K562 (cell line): ENCODE results near the gene ZFYVE26. TPM values are rescaled to one million over a fixed set of nuclear protein-coding genes. Genes with fewer than 3 reads are reported as not detected.

Source experiments
- ATAC-seq: fragments of 200-7000 bp; cut with Tn5 transposase; 3 replicates; pipeline ENCODE4 v1.9.1; 2020; ENCODE audit warnings: moderate library complexity
- BruUV-seq: library from RNA; stranded (reverse); fragments of 400-500 nt; replicated peaks from 2 replicates; lab custom pipeline; 2021; lab: Mats Ljungman, UMichigan
- CTCF ChIA-PET: fragments of 300-600 bp; formaldehyde crosslinking; extraction: SDS; loops from one replicate; lab custom pipeline; 2021; ENCODE audit warnings: low intra/inter-chr PET ratio; lab: Yijun Ruan, JAX
- POLR2A ChIA-PET: fragments of 300-600, 350-650 bp; sonication (Branson Sonifier 250); formaldehyde crosslinking; extraction: SDS; loops from one replicate; lab custom pipeline; 2021; ENCODE audit warnings: antibody characterized with exemption, inconsistent platforms; lab: Yijun Ruan, JAX
- DNase-seq, 4 experiments: peaks; one replicate each; pipeline versions ENCODE4 v3.0.0 to v3.0.0-alpha.2; 2011 to 2018; ENCODE audit warnings: low spot score in 3 of 4, mixed read lengths in 3 of 4; ENCODE audit errors: extremely low read depth in 1 of 4
- FAIRE-seq: peaks from 2 replicates; lab custom pipeline; 2011; peaks lifted over from hg19 to GRCh38; lab: Jason Lieb, UNC
- H2AFZ ChIP-seq: 2 replicates; pipeline ENCODE4 v1.6.0; 2011; ENCODE audit warnings: low read depth, low read length, control low read depth, inconsistent platforms
- H3K27ac ChIP-seq: fragments of 200-600 bp; 3 replicates; pipeline ENCODE4 v1.8.0; 2011; ENCODE audit warnings: low read depth, mild to moderate bottlenecking, control low read depth, inconsistent platforms, low read length, moderate library complexity, mixed read lengths; ENCODE audit errors: extremely low read depth
- H3K27me3 ChIP-seq, 2 experiments: fragments of 300-600 bp in 1 of 2; 2 replicates in 1 of 2; 3 replicates in 1 of 2; pipeline versions ENCODE4 v1.6.0 to v1.8.0; 2011; ENCODE audit warnings: inconsistent platforms in 2 of 2, low read length in 2 of 2, mild to moderate bottlenecking in 1 of 2, mixed read lengths in 1 of 2, moderate library complexity in 1 of 2; ENCODE audit not compliant: control insufficient read depth in 2 of 2, insufficient read depth in 2 of 2
- H3K36me3 ChIP-seq: fragments of 300-600 bp; 3 replicates; pipeline ENCODE4 v1.8.0; 2011; ENCODE audit warnings: mild to moderate bottlenecking, low read length, inconsistent platforms; ENCODE audit not compliant: control insufficient read depth, insufficient read depth
- H3K4me1 ChIP-seq, 2 experiments: fragments of 200-600 bp in 1 of 2; replicated peaks in 1 of 2; 2 replicates in 1 of 2; 3 replicates in 1 of 2; pipeline versions ENCODE4 v1.5.1 to v1.8.0; 2011; ENCODE audit warnings: inconsistent platforms in 2 of 2, low read length in 2 of 2, mild to moderate bottlenecking in 1 of 2, mixed read lengths in 1 of 2, moderate library complexity in 1 of 2; ENCODE audit not compliant: control insufficient read depth in 2 of 2, insufficient read depth in 2 of 2
- H3K4me2 ChIP-seq: 2 replicates; pipeline ENCODE4 v1.6.1; 2011; ENCODE audit warnings: low read length, control low read depth, inconsistent platforms, mixed read lengths; ENCODE audit not compliant: insufficient read depth
- H3K4me3 ChIP-seq: fragments of 200-600 bp; sonication (generic), shearing (Covaris generic); 2 replicates; pipeline ENCODE4 v1.5.1; 2016; ENCODE audit warnings: control low read depth, inconsistent platforms
- H3K79me2 ChIP-seq: fragments of 200-600 bp; 3 replicates; pipeline ENCODE4 v1.8.0; 2011; ENCODE audit warnings: low read length, inconsistent platforms; ENCODE audit not compliant: control insufficient read depth, insufficient read depth
- H3K9ac ChIP-seq, 2 experiments: 2 replicates each; pipeline versions ENCODE4 v1.6.0 to v1.6.1; 2011; ENCODE audit warnings: low read depth in 2 of 2, low read length in 2 of 2, control low read depth in 1 of 2, inconsistent platforms in 1 of 2, mild to moderate bottlenecking in 1 of 2, mixed read lengths in 1 of 2; ENCODE audit not compliant: insufficient read depth in 1 of 2
- H3K9me1 ChIP-seq: one replicate; pipeline ENCODE4 v1.6.0; 2011; ENCODE audit warnings: inconsistent platforms, mild to moderate bottlenecking, low read length, moderate library complexity; ENCODE audit not compliant: control insufficient read depth, insufficient read depth
- H3K9me3 ChIP-seq: replicated peaks from 2 replicates; pipeline ENCODE4 v1.5.1; 2011; ENCODE audit warnings: low read depth, low read length, inconsistent platforms; ENCODE audit not compliant: control insufficient read depth, insufficient read depth
- H4K20me1 ChIP-seq: replicated peaks from 2 replicates; pipeline ENCODE4 v1.6.1; 2011; ENCODE audit warnings: low read length, inconsistent platforms, mixed read lengths; ENCODE audit not compliant: control insufficient read depth, insufficient read depth
- ADNP ChIP-seq: fragments of 200-800 bp; sonication (Bioruptor generic); IDR thresholded peaks from 2 replicates; pipeline ENCODE4 v1.6.1; 2016; ENCODE audit warnings: missing genetic modification characterization, missing compliant biosample characterization
- NFE2 ChIP-seq: IDR thresholded peaks from 2 replicates; pipeline ENCODE4 v1.6.1; 2014; ENCODE audit warnings: antibody characterized with exemption, low read depth
- POLR2AphosphoS2 ChIP-seq: IDR thresholded peaks from 2 replicates; pipeline ENCODE4 v1.6.1; 2012; ENCODE audit warnings: low read length, improper control_type of control experiment
- RB1 ChIP-seq: fragments of 450-650 bp; IDR thresholded peaks from 2 replicates; pipeline ENCODE4 v1.6.1; 2017; ENCODE audit warnings: low read depth, mild to moderate bottlenecking
- SMAD1 ChIP-seq: fragments of 150-350 bp; IDR thresholded peaks from 2 replicates; pipeline ENCODE4 v1.6.1; 2014; ENCODE audit warnings: low read length, low read depth; ENCODE audit not compliant: partially characterized antibody
- TCF15 ChIP-seq: fragments of 250-450 bp; sonication (Bioruptor Pico); IDR thresholded peaks from 2 replicates; pipeline ENCODE4 v1.8.0; 2022; ENCODE audit warnings: moderate library complexity, mild to moderate bottlenecking, inconsistent platforms
- YBX1 ChIP-seq: fragments of 450-650 bp; IDR thresholded peaks from 2 replicates; pipeline ENCODE4 v1.7.1; 2016; ENCODE audit warnings: mild to moderate bottlenecking
- ZNF24 ChIP-seq: fragments of 450-650 bp; IDR thresholded peaks from 2 replicates; pipeline ENCODE4 v1.6.1; 2016
- ZNF408 ChIP-seq: fragments of 250-450 bp; sonication (Bioruptor Pico); IDR thresholded peaks from 2 replicates; pipeline ENCODE4 v1.4.0; 2020; ENCODE audit warnings: low read depth, mild to moderate bottlenecking, moderate library complexity
- ZNF655 ChIP-seq: fragments of 250-450 bp; sonication (Bioruptor Pico); IDR thresholded peaks from 2 replicates; pipeline ENCODE4 v1.5.0; 2021
- WGBS: fragments of 100-300 bp; shearing (Covaris generic); methylation state at CpG from one replicate; pipeline ENCODE4 v1.1.6; 2016; ENCODE audit warnings: low coverage, mixed read lengths; ENCODE audit not compliant: insufficient coverage; ENCODE audit errors: missing lambda C conversion rate; 5-methylcytosine and 5-hydroxymethylcytosine counted together
- in situ Hi-C: fragments of 300-500 bp; cut with MboI; formaldehyde crosslinking; loops from 4 replicates; pipeline ENCODE4 v1.15.0; 2018; ENCODE audit warnings: inconsistent platforms, mixed read lengths
- intact Hi-C: fragments of 100-400 bp; cut with micrococcal nuclease; formaldehyde crosslinking; loops from 2 replicates; pipeline ENCODE4 v1.14.2; 2022
- polyA plus RNA-seq, 8 experiments: library from polyadenylated mRNA; depleted of rRNA in 4 of 8; stranded (reverse) in 5 of 8; unstranded in 3 of 8; fragments of >200 nt; fragmentation: Nextera tagmentation in 2 of 8; fragmentation: Illumina TruSeq in 1 of 8; extraction: Ambion mirVana in 2 of 8; extraction: Trizol in 1 of 8; gene quantifications; 2 replicates each; pipeline versions ENCODE4 v1.2.1 to v1.2.3, GENCODE V29; 2011 to 2014; ENCODE audit warnings: inconsistent platforms in 1 of 8, missing spikeins in 1 of 8
- total RNA-seq, 7 experiments: library from RNA; depleted of rRNA in 6 of 7; stranded (reverse); fragments of >200 nt in 6 of 7; fragmentation: Illumina TruSeq in 2 of 7; extraction: Trizol in 2 of 7; gene quantifications; 2 replicates each; pipeline versions ENCODE4 v1.2.1 to v1.2.3, GENCODE V29; 2011 to 2021; ENCODE audit warnings: low replicate concordance in 1 of 7
- TF ChIP-seq, protein P1 (sequence below): fragments of 450-650 bp; IDR thresholded peaks from 2 replicates; pipeline ENCODE4 v1.6.1; 2018; ENCODE audit not compliant: partially characterized antibody
- TF ChIP-seq, protein P2 (sequence below), 3 experiments: fragments of 200-800 bp in 1 of 3; fragments of 250-450 bp in 1 of 3; fragments of 450-650 bp in 1 of 3; sonication (Bioruptor Pico) in 1 of 3; sonication (Bioruptor generic) in 1 of 3; formaldehyde crosslinking in 1 of 3; IDR thresholded peaks; 2 replicates each; pipeline versions ENCODE4 v1.6.1 to v1.8.0; 2016 to 2022; ENCODE audit warnings: mild to moderate bottlenecking in 2 of 3, missing genetic modification characterization in 2 of 3, missing compliant biosample characterization in 1 of 3, moderate library complexity in 1 of 3

Gene ZFYVE26
- total and polyA plus RNA-seq, 9 of the 15 experiments (the other 6 are each of a cell fraction or from before 2014, with no cell fraction given): 0.32 to 9.1 (median 5.9) TPM

- intact Hi-C loops: no loop called here
- H3K27me3 ChIP-seq: no peaks in the 10 kb centered on the region
- no peaks in the 10 kb centered on the region for H3K9me1 ChIP-seq
- no peak overlapping the region for H3K4me3 ChIP-seq
- H3K36me3 ChIP-seq: no peaks in the 10 kb centered on the region
- H3K9ac ChIP-seq: no peak overlapping the region
- 0% methylated on average over 2 of the region's 2 CpGs for WGBS
- no peak for TF ChIP-seq SMAD1
- no peak for TF ChIP-seq RB1
- no peak for TF ChIP-seq YBX1
- TF ChIP-seq ADNP: no peak
- TF ChIP-seq NFE2: peak; percentile 64
- TF ChIP-seq POLR2AphosphoS2: no peak
- TF ChIP-seq ZNF655 (CRISPR knock-in tag): no peak
- 0 out of 2 replicates have a peak, but pooled peaks have one; percentile 19 for TF ChIP-seq ZNF24
- no peak for TF ChIP-seq ZNF408 (CRISPR knock-in tag)
- TF ChIP-seq, protein P1, sequence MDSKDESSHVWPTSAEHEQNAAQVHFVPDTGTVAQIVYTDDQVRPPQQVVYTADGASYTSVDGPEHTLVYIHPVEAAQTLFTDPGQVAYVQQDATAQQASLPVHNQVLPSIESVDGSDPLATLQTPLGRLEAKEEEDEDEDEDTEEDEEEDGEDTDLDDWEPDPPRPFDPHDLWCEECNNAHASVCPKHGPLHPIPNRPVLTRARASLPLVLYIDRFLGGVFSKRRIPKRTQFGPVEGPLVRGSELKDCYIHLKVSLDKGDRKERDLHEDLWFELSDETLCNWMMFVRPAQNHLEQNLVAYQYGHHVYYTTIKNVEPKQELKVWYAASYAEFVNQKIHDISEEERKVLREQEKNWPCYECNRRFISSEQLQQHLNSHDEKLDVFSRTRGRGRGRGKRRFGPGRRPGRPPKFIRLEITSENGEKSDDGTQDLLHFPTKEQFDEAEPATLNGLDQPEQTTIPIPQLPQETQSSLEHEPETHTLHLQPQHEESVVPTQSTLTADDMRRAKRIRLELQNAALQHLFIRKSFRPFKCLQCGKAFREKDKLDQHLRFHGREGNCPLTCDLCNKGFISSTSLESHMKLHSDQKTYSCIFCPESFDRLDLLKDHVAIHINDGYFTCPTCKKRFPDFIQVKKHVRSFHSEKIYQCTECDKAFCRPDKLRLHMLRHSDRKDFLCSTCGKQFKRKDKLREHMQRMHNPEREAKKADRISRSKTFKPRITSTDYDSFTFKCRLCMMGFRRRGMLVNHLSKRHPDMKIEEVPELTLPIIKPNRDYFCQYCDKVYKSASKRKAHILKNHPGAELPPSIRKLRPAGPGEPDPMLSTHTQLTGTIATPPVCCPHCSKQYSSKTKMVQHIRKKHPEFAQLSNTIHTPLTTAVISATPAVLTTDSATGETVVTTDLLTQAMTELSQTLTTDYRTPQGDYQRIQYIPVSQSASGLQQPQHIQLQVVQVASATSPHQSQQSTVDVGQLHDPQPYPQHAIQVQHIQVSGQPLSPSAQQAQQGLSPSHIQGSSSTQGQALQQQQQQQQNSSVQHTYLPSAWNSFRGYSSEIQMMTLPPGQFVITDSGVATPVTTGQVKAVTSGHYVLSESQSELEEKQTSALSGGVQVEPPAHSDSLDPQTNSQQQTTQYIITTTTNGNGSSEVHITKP: peak; percentile 26
- no peak for TF ChIP-seq TCF15 (CRISPR knock-in tag)
- TF ChIP-seq, protein P2, sequence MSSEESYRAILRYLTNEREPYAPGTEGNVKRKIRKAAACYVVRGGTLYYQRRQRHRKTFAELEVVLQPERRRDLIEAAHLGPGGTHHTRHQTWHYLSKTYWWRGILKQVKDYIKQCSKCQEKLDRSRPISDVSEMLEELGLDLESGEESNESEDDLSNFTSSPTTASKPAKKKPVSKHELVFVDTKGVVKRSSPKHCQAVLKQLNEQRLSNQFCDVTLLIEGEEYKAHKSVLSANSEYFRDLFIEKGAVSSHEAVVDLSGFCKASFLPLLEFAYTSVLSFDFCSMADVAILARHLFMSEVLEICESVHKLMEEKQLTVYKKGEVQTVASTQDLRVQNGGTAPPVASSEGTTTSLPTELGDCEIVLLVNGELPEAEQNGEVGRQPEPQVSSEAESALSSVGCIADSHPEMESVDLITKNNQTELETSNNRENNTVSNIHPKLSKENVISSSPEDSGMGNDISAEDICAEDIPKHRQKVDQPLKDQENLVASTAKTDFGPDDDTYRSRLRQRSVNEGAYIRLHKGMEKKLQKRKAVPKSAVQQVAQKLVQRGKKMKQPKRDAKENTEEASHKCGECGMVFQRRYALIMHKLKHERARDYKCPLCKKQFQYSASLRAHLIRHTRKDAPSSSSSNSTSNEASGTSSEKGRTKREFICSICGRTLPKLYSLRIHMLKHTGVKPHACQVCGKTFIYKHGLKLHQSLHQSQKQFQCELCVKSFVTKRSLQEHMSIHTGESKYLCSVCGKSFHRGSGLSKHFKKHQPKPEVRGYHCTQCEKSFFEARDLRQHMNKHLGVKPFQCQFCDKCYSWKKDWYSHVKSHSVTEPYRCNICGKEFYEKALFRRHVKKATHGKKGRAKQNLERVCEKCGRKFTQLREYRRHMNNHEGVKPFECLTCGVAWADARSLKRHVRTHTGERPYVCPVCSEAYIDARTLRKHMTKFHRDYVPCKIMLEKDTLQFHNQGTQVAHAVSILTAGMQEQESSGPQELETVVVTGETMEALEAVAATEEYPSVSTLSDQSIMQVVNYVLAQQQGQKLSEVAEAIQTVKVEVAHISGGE (CRISPR knock-in tag; IDR thresholded peaks at IDR 0.05): no peak
- CTCF ChIA-PET: no interaction called here
- no peak for FAIRE-seq
- H3K4me2 ChIP-seq: no peak overlapping the region
- no peaks in the 10 kb centered on the region for H3K79me2 ChIP-seq
- no peaks in the 10 kb centered on the region for H4K20me1 ChIP-seq
- no peak overlapping the region for H3K27ac ChIP-seq
- H2AFZ ChIP-seq: no peak overlapping the region
- POLR2A ChIA-PET: no interaction called here
- peaks cover 3 to 10% of the 10 kb centered on the region in 2 experiments; a peak in 3 of 5 replicates for H3K4me1 ChIP-seq
- no TSS peak for BruUV-seq
- no peak for DNase-seq
- H3K9me3 ChIP-seq: no peaks in the 10 kb centered on the region
- no peak for ATAC-seq
- in situ Hi-C loops: no loop called here
Observed at GRCh38 chr14:67719866-67720265, 96.5 kb downstream of the ZFYVE26 start.
